Forelimb muscle (tissue), 1 donor: ENCODE measurements around the gene PRUNE1. TPM values are rescaled to one million over a fixed set of nuclear protein-coding genes. Genes with fewer than 3 reads are reported as not detected.
A peak's percentile ranks its signal among the peaks of the same experiment; 100 is the strongest.

ENCODE experiments used
- DNase-seq: peaks from one replicate; pipeline ENCODE4 v3.0.0-alpha.2; 2013; ENCODE audit warnings: low read depth
- polyA plus RNA-seq: library from polyadenylated mRNA; unstranded; fragments of 120-200 nt; gene quantifications from one replicate; pipeline ENCODE4 v1.2.1, GENCODE V29; 2013; ENCODE audit not compliant: insufficient read length

PRUNE1 gene
- polyA plus RNA-seq, 1 donor: 25.1 TPM

DNA sequence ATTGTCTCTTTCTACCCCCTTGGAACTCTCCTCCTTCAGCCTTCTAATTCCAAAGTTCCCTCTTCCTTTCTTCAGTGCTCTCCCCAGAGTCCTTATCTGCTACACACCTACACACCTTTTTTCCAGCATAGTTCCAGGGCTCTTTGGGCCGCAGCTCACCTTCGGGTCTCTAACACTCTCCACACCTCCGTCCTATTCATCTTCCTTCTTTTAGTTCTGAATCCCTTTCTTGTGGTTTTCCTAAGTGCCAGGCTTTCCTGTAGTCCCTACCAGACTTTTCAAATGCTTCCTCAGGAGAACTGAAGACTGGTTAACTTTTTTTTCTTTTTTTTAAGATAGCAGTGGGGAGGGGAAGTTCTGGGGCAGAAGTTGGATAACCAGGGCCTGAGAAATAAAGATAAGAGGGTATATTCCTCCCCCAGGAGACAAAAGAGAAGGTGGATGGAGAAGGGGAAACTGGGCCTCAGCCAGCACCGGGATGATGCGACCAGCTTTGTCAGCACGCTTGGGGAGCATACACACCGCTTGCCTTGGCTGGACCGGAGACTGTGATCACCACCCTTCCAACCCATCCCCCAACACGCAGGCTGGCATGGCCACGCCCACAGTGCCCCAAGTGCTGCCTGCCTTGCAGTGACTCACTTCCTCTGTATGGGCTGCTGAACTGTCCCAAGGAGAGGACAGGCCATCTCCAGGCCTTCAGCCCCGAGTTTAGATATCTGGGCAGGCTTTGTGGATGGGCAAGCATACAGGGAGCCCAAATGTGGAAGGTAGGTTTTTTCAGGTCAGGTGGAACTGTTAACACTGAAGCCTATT is 31.2 kb upstream of the PRUNE1 start:
- DNase-seq: no peak

DNA sequence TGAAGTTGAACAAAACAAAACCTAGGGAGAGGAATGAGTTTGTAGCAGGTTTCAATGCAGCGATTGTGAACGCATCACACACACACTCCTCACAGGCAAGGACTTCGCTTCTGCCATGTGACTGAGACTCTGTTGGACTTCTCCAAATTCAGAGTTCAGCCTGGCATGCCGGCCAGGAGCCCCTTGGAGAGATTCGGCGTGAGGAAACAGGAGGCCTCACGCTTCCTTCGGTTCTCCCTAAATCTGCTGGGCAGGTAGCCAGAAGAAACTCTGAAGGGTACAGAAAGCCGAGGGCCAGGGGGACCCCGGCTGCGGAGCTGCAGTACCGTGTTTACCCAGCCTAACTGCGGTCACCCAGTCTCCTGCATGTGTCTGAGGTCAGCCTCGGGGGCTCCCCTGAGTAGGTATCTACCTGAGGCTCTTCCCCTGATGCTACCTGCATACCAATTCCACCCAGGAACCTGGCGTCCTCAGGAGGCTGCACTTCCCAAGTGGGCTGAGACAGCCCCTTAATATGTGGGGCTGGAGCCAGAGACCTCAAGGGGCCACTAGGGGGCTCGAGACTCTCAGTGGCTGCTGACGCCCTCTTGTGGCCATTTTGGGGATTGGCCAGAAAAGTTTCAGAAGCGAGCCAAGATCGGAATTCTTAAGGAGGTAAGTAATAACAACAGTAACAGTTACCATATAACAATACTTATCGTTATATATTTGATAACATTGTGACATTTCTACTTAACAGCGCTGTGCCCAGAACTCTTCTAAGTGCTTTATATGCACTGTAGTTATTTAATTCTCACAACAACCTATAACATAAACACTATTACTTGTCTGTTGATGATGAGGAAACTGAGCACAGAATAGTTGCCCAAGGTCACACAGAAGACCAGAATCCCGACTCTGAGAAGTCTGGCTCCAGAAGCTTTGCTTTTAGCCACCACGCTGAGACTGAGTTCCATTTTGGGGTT is 28.9 kb upstream of the PRUNE1 start:
- DNase-seq: peak; percentile 79

DNA sequence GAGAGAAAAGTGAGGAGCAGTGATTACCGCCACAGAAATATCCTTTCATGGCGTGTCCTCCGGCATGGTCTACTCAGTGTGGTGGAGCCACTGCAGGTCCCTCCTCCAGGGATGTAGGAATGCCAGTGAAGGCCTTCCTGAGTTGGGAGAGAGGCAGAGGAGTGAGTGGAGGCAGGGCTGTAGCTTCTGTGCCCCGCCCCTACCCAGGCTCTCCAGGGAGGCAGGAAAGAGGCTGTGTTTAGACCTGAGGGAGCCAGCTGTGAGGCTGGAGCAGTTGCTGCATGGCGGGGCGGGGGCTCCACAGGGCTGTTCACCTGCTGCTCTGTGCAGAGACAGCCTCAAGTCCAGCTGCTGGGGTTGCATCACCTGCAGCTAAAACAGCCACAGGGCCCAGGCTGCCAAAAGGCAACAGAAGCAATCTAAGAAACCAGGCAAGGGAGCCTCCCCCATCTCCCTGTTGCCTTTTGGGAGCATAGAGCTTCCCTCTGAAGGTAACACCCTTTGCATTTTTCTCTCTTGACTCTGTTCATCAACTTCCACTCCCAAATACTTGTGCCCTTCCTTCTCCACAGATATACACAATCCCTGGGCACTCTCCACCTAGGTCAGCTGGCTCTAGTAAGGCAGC is 27.0 kb upstream of the PRUNE1 start:
- DNase-seq: no peak

DNA sequence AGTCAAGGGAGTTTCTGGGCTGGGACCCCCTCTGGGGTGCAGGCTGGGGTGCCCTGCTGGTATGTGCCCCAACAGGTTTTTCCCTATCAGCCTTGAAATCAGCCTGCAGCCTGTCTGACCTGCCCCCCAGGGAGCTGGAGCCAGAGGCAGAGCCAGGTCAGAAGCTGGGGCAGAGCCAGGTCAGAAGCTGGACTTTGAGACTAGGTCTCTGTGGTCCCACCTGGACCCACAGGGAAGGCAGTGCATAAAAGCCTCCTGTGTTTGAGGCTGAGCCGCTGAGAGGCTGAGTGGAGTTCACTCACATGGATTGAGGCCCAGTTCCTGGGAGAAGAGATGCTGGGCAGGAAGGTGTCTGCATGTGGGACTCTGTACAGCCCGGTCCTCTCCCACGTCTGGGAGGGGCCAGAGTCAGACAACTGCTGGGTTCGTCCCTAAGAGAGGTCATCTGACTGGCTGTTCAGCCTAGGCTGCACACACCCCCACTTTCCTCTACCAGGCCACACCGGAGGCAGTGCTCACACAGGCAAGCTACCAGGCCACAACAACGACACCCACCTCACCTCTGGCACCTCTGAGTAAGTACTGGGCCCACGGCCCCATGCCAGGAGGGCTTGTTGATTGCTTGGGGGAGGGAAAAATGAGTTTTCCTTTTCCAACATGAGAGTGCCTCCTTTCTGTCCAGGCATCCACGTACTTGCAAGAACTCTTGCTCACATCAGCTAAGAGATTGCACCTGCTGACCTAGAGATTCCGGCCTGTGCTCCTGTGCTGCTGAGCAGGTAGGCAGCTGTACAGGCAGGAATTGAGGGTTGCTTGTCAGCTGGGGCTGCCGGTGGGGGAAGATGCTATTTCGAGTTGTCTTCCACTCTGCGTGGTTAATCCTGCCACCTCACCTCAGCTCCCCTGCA is 26.2 kb upstream of the PRUNE1 start, which contains the start of gene ANXA9:
ANXA9 (plus strand) TSS at position 488 of the 908 bp plus-strand sequence. CDS start 814 bp downstream, outside the sequence.
- no peak for DNase-seq

DNA sequence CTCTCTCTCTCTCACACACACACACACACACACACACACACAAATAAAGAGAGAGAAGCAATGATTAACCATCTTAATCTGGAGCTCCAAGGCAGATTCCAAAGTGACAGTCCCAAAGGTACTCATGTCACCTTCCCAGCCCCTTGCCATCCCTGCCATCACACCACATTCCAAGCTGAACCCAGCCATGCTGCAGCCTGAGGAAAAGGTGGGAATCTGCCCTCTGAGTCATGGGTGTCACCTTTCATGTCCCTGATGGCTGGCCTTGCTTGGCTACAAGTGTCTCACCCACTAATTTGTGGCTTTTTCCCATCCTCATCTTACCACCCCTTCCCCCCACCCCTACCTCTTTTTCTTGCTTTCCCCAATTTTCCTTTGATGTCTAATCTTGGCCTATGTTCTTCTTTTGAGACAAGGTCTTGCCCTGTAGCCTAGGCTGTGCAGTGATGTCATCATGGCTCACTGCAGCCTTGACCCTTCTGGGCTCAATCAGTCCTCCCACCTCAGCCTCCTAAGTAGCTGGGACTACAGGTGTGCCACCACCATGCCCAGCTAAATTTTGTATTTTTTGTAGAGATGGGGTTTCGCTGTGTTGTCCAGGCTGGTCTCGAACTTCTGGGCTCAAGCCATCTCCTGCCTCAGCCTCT is 22.9 kb upstream of the PRUNE1 start:
- DNase-seq: no peak

DNA sequence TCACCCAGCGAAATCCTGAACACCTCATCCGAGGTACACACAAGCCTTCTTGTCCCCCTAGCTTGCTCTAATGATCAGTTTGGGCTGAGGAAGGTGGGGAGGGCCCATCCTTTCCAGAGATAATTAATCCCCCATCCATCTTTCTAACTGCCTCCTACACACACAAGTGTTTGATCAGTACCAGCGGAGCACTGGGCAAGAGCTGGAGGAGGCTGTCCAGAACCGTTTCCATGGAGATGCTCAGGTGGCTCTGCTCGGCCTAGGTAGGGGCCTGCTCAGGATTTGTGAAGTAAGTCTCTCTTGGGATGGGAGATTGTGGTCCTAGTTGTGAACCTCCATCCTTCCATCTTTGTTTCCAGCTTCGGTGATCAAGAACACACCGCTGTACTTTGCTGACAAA is 20.3 kb upstream of the PRUNE1 start:
- no peak for DNase-seq

DNA sequence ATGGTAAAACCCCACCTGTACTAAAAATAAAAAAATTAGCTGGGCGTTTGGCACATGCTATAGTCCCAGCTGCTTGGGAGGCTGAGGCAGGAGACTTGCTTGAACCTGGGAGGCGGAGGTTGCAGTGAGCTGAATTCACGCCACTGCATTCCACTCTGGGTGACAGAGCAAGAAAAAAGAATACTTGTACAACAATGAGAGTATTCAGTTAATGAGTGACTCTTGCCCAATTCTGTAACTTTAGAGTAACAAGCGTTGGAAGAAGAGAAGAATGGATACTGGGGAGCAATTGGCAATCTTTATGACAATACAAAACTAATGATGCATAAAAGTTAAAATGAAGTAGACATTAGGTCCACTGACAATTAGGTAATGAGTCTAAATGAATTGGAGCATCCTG is 15.6 kb upstream of the PRUNE1 start:
- DNase-seq: no peak

DNA sequence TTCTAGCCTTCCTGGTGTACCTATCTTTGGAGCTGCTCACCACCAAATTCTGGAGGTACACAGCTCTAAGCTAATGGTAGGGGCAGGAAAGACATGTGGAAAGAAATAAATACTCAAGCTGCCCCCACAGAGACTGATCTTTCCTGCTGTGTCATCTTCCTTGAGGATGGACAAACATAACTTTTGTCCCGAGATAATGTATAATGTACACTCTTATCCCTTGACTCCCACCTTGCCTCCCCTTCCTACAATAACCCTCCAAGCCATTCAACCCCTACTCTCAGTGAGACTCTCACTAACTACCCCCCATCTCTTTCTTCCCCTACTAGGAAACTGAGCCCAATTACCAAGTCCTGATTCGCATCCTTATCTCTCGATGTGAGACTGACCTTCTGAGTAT is 14.0 kb upstream of the PRUNE1 start:
- no peak for DNase-seq

DNA sequence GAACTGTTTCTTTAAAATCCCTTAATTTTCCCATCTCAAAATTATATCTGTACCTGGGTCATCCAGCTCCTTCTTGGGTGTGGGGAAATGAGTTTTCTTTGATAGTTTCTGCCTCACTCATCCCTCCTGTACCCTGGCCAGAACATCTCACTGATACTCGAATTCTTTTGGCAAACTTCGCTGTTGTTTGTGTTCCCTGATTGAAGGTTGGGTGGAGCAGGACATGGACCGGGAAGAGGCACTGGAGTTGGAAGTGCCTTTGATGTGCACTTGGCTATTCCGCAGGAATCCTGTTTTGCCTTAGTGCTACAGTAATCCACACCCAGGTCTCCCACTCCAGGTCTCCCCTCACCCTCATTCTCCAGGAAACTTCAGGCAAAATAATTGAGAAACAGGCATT is 12.8 kb upstream of the PRUNE1 start:
- DNase-seq: no peak

DNA sequence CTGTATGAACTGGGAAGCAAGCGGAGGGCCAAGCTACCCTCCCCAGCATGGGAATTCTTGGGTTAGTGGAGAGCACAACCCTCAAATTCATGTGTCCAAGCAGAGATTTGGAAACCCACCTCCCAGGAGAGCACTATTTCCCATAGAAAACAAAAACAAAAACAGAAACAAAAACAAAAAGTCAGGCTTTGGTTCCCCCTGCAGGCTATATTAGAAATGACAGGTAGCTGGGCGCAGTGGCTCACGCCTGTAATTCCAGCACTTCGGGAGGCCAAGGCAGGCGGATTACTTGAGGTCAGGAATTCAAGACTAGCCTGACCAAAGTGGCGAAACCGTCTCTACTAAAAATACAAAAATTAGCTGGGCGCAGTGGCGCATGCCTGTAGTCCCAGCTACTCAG is 12.4 kb upstream of the PRUNE1 start:
- no peak for DNase-seq

DNA sequence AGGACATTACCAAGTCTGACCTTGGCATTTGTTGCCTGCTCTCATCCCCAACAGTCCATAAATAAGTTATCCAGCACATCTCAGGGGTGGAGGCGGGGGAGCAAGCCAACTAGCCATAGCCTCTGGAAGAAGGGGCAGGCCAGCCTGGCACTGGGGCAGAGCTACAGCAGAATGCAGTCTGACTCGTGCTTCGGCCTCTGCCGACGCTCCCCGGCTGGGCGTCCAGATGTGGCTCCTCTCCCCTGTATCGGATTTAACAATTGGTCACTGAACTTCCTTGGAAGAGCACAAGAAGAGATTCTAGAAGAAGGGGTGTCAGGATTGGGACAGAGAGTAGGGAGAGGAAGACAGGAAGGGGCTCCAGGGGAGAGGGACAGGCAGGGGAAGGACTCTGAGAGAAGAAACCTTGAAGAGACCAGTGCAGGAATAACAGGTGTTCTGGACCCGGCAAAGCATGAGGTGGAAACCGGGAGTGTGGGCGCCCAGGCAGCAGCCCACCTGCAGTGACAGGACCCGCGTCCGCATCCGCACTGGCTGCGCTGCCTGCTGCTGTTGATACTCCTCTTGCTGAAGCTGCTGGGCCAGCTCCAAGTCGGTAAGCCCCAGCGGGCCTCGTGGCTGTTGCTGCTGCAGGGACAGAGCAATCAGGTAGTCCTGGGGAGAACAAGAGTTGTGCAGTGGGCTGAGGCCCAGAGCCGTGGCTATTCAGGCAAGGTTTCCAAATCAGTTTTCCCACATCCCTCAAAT is 10.9 kb upstream of the PRUNE1 start:
- DNase-seq: no peak

DNA sequence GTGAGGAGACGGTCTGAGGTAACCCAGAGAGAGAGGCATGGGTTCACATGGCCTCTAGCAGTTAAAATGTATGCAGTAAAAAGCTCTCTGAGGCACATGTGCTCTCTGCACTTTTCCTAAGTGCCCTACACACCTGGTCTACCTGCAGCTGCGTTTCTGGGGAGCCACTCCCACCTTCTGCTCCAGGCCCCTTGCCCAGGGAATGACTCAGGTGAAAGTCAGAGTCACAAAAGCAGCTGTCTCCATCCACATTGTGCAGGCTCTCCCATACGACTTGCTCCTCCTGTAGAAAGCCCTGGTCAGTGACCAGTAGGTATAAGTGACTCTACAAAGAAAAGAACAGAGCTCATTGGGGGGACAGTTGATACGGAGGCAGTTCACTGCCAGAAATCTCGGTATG is 10.3 kb upstream of the PRUNE1 start:
- no peak for DNase-seq

DNA sequence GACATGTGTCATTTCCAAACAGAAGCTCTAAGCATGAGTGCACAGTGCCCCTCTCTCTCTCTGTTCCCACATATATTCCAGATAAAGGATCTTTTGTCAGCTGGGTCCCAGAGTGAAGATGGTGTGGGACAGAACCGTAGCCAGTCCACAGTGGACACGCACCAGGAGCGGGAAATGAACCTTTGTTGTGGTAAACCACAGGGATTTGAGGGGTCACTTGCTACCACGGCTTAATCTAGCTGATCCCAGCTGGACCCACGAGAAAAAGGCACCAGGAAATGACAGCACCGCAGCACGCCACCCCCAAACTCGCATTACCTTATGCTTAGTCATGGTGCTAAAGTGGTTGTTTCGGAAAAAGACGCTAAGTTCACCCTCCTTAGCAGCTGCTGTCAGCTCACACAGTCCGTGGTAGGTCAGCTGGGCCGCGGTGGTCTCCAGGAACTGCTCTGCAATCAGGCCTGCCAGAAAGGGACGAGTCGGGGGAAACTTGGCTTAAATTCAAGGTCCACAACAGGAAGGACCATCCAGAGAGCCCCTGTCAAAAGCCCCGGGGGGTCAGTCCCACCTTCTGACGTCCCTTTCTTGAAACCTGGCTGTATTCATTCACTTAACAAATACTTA is 9.1 kb upstream of the PRUNE1 start:
- no peak for DNase-seq

DNA sequence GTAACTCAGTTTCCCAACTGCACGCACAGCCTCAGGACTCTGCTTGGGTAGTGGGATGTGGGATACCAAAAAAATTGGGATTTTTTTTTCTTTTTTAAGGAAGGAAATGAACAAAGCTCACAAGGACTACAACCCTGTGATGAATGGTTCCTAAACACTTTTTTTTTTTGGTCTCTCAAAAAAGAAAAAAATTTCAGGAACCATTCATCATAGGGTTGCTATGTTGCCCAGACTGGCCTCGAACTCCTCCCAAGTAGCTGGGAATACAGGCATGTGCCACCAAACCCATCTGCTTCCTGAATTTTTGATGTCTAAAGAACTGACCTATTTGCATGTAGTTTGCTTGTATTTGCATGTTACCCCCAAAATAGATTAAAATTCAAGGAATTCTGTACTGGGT is 8.3 kb upstream of the PRUNE1 start:
- DNase-seq: no peak

DNA sequence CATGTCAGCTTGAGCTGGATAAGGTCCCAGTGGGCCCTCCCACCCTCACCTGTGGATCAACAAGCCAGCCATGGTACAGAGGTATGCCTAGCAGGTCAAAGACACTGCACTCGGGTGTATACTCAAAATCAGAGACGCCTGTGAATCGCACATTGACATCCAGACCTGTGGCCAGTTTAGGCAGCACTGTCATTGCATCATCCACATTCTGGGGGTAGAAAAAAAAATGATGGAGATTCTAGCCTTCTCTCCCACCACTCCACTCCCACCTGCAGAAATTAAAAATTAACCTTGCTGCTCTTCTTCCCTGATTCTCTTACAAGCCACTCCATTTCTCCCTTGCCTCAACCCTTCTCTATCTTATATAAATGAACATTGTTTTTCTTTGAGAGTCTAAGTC is 7.8 kb upstream of the PRUNE1 start:
- DNase-seq: no peak

DNA sequence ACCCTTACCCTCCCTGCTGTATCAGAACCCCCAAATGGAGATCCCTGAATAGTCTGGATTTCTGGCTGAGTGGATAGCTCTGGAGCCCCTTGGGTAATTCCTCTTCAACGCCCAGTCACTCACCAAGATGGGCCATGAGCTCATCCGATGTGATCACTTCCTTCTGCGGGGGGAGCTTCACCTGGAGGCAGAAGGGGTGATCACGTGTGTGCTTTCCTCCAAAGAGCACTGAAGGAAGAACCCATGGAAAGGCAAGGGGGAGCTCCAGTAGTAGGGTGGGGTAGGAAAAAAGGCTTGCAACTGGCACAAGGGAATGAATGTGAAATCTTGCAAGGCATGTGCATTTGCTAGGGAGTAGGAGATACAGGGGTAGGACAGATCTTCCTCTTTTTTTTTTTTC is 6.6 kb upstream of the PRUNE1 start:
- DNase-seq: no peak

DNA sequence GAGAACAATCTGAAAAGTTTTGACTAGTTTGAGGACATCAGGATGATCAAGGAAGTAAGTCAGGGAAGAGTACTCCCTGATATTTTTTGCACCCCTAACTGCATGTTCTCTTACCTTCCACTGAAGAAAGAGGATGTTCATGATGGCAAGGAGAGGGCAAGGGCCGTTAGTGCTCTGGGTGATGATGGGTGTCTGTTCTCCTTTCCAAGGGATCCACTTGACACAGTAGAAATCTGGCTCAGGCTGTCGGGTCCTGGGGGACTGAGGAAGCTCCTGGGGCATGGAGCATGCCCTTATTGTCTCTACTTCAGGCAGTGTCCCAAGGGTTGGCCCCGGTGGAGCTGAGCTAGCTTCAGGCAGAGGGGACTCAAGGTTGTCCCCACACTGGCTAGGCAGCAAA is 6.2 kb upstream of the PRUNE1 start:
- no peak for DNase-seq

DNA sequence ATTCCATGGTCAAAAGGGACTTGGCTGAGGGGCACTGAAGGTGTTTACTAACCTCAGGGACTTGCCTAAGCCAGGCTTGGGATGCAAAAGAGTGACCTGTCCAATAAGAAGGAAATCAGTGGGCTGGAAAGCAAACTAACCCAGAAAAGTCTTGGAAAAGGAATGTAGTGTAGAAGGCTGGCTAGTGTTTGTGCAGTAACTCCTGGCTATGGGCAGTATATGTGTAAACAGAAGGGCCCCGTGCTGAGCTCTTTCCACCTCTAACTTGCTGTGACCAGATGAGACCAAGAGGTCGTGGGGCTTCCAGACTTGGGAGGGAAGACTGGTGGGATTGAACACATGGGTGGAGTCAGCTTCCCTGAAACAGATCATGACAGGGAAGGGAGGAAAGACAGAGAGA is 5.6 kb upstream of the PRUNE1 start:
- DNase-seq: no peak

DNA sequence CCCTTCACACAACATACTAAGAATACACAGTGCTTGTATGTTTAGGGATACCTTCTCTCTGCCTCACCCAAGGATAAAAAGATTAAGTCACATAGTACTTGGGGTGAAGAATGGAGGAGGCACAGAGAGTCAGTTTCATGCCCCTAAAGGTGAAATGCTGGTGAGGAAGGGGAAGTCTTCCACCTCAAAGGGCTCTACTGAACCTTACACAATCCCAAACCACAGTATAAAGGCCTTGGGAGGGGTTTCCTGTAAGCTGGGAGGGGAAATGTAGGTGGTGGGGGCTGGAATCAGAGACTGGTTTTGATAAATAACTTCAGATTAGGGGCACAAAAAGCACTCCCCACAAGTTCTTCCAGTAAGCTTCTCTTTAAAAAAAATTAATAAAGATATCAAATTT is 5.1 kb upstream of the PRUNE1 start:
- DNase-seq: no peak
